ENCODE measurements around the gene TTC21B.

TTC21B gene

DNA sequence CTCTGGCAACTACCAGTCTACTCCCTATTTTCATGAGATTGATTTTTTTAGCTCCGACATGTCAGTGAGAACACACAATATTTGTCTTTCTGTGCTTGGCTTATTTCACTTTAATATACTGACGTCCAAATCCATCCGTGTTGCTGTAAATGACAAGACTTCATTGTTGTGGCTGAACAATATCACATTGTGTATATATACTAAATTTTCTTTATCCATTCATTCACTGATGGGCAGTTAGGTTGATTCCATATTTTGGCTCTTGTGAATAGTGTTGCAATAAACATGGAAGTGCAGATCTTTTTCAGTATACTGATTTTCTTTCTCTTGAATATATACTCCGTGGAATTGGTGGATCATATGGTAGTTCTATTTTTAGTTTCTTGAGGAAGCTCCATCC lies 5.8 kb upstream of the TTC21B start:
- Histone ChIP-seq H3K4me3 (ENCODE audit: low read depth in 1 of 2, low read length in 2 of 2) (no peak overlapping the region), H3K27me3 (ENCODE audit: control insufficient read depth in 1 of 2, insufficient read depth in 2 of 2, low read length in 2 of 2) (no peaks in the 10 kb centered on the region), H3K9me3 (ENCODE audit: control insufficient read depth in 1 of 2, low read length in 2 of 2) (no peaks in the 10 kb centered on the region), H3K9ac (ENCODE audit: low read depth in 1 of 2, low read length in 2 of 2) (no peak overlapping the region), H3K4me1 (ENCODE audit: control insufficient read depth in 1 of 2, insufficient read depth in 2 of 2, low read length in 2 of 2) (peaks cover 5 to 7% of the 10 kb centered on the region in 2 donors), H3K27ac (ENCODE audit: low read depth, low read length) (no peak overlapping the region), H3K36me3 (ENCODE audit: control insufficient read depth in 1 of 2, insufficient read depth in 2 of 2, low read length in 2 of 2) (no peaks in the 10 kb centered on the region)

- H3K27ac ChIP-seq (ENCODE audit: low read depth, low read length) = no peak overlapping the region
- no peaks in the 10 kb centered on the region for H3K9me3 ChIP-seq (ENCODE audit: control insufficient read depth in 1 of 2, low read length in 2 of 2)
- H3K4me1 ChIP-seq (ENCODE audit: control insufficient read depth in 1 of 2, insufficient read depth in 2 of 2, low read length in 2 of 2) = peaks cover 7 to 10% of the 10 kb centered on the region in 2 donors
- no peaks in the 10 kb centered on the region for H3K36me3 ChIP-seq (ENCODE audit: control insufficient read depth in 1 of 2, insufficient read depth in 2 of 2, low read length in 2 of 2)
- no peak overlapping the region for H3K4me3 ChIP-seq (ENCODE audit: low read depth in 1 of 2, low read length in 2 of 2)
- no peaks in the 10 kb centered on the region for H3K27me3 ChIP-seq (ENCODE audit: control insufficient read depth in 1 of 2, insufficient read depth in 2 of 2, low read length in 2 of 2)
- H3K9ac ChIP-seq (ENCODE audit: low read depth in 1 of 2, low read length in 2 of 2) = no peak overlapping the region
Measured at GRCh38 chr2:165958313-165958960, 4.9 kb upstream of the TTC21B start.

GRCh38 chr2:165957030-165957675 lies 3.6 kb upstream of the TTC21B start:
- Histone ChIP-seq H3K9me3 (ENCODE audit: control insufficient read depth in 1 of 2, low read length in 2 of 2) (no peaks in the 10 kb centered on the region), H3K4me3 (ENCODE audit: low read depth in 1 of 2, low read length in 2 of 2) (no peak overlapping the region), H3K27me3 (ENCODE audit: control insufficient read depth in 1 of 2, insufficient read depth in 2 of 2, low read length in 2 of 2) (no peaks in the 10 kb centered on the region), H3K4me1 (ENCODE audit: control insufficient read depth in 1 of 2, insufficient read depth in 2 of 2, low read length in 2 of 2) (peaks cover 7 to 16% of the 10 kb centered on the region in 2 donors), H3K9ac (ENCODE audit: low read depth in 1 of 2, low read length in 2 of 2) (no peak overlapping the region), H3K27ac (ENCODE audit: low read depth, low read length) (no peak overlapping the region), H3K36me3 (ENCODE audit: control insufficient read depth in 1 of 2, insufficient read depth in 2 of 2, low read length in 2 of 2) (no peaks in the 10 kb centered on the region)

GRCh38 chr2:165953306-165953654 lies 296 bp downstream of the TTC21B start:
- Histone ChIP-seq H3K4me1 (ENCODE audit: control insufficient read depth in 1 of 2, insufficient read depth in 2 of 2, low read length in 2 of 2) (peaks cover 7 to 16% of the 10 kb centered on the region in 2 donors), H3K36me3 (ENCODE audit: control insufficient read depth in 1 of 2, insufficient read depth in 2 of 2, low read length in 2 of 2) (no peaks in the 10 kb centered on the region), H3K4me3 (ENCODE audit: low read depth in 1 of 2, low read length in 2 of 2) (peak overlapping the region; percentile 70 to 80), H3K9ac (ENCODE audit: low read depth in 1 of 2, low read length in 2 of 2) (peak overlapping the region; percentile 65 to 82), H3K9me3 (ENCODE audit: control insufficient read depth in 1 of 2, low read length in 2 of 2) (no peaks in the 10 kb centered on the region), H3K27ac (ENCODE audit: low read depth, low read length) (peak overlapping the region; percentile 58), H3K27me3 (ENCODE audit: control insufficient read depth in 1 of 2, insufficient read depth in 2 of 2, low read length in 2 of 2) (no peaks in the 10 kb centered on the region)

GRCh38 chr2:165952741-165953211 lies 800 bp downstream of the TTC21B start:
- H3K9me3 ChIP-seq (ENCODE audit: control insufficient read depth in 1 of 2, low read length in 2 of 2) = no peaks in the 10 kb centered on the region
- no peaks in the 10 kb centered on the region for H3K27me3 ChIP-seq (ENCODE audit: control insufficient read depth in 1 of 2, insufficient read depth in 2 of 2, low read length in 2 of 2)
- no peaks in the 10 kb centered on the region for H3K36me3 ChIP-seq (ENCODE audit: control insufficient read depth in 1 of 2, insufficient read depth in 2 of 2, low read length in 2 of 2)
- H3K27ac ChIP-seq (ENCODE audit: low read depth, low read length) = no peak overlapping the region
- peak overlapping the region; percentile 70 to 80 for H3K4me3 ChIP-seq (ENCODE audit: low read depth in 1 of 2, low read length in 2 of 2)
- peaks cover 7 to 16% of the 10 kb centered on the region in 2 donors for H3K4me1 ChIP-seq (ENCODE audit: control insufficient read depth in 1 of 2, insufficient read depth in 2 of 2, low read length in 2 of 2)
- peak overlapping the region; percentile 65 to 82 for H3K9ac ChIP-seq (ENCODE audit: low read depth in 1 of 2, low read length in 2 of 2)

DNA sequence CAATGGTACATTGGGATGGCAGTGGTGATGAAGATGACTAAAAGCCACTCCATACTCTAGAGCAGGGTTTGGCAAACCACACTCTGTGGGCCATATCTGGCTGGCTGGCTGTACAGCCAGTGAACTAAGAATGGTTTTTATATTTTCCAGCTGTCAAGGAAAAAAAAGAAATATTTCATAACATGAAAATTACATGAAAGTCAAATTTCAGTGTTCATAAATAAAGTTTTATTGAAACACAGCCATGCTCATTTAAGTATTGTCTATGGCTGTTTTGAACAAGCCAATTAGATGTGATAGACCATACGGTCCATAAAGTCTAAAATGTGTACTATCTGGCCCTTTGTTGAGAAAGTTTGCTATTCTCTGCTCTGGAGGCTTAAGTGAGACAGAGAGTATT lies 1.5 kb downstream of the TTC21B start:
- Histone ChIP-seq H3K9ac (ENCODE audit: low read depth in 1 of 2, low read length in 2 of 2) (no peak overlapping the region), H3K27ac (ENCODE audit: low read depth, low read length) (no peak overlapping the region), H3K4me3 (ENCODE audit: low read depth in 1 of 2, low read length in 2 of 2) (peak overlapping the region in 1 of 2 donors; percentile 70), H3K27me3 (ENCODE audit: control insufficient read depth in 1 of 2, insufficient read depth in 2 of 2, low read length in 2 of 2) (no peaks in the 10 kb centered on the region), H3K9me3 (ENCODE audit: control insufficient read depth in 1 of 2, low read length in 2 of 2) (no peaks in the 10 kb centered on the region), H3K4me1 (ENCODE audit: control insufficient read depth in 1 of 2, insufficient read depth in 2 of 2, low read length in 2 of 2) (peaks cover 7 to 16% of the 10 kb centered on the region in 2 donors), H3K36me3 (ENCODE audit: control insufficient read depth in 1 of 2, insufficient read depth in 2 of 2, low read length in 2 of 2) (no peaks in the 10 kb centered on the region)

DNA sequence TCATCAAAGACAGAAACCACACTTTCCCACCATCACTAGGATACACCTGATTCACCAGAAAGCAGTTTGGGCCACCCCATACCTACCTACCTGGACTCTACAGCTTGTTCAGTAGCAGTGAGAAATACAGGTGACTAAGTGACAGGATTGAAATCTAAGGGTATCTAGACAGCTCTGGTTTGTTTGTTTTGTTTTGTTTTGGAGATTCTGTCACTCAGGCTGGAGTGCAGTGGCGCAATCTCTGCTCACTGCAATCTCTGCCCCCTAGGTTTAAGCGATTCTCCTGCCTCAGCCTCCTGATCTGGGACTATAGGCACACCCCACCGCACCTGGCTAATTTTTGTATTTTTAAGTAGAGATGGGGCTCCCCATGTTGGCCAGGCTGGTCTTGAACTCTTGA lies 3.1 kb downstream of the TTC21B start:
- peaks cover 7 to 16% of the 10 kb centered on the region in 2 donors for H3K4me1 ChIP-seq (ENCODE audit: control insufficient read depth in 1 of 2, insufficient read depth in 2 of 2, low read length in 2 of 2)
- no peak overlapping the region for H3K4me3 ChIP-seq (ENCODE audit: low read depth in 1 of 2, low read length in 2 of 2)
- no peaks in the 10 kb centered on the region for H3K9me3 ChIP-seq (ENCODE audit: control insufficient read depth in 1 of 2, low read length in 2 of 2)
- H3K36me3 ChIP-seq (ENCODE audit: control insufficient read depth in 1 of 2, insufficient read depth in 2 of 2, low read length in 2 of 2) = no peaks in the 10 kb centered on the region
- H3K27me3 ChIP-seq (ENCODE audit: control insufficient read depth in 1 of 2, insufficient read depth in 2 of 2, low read length in 2 of 2) = no peaks in the 10 kb centered on the region
- H3K9ac ChIP-seq (ENCODE audit: low read depth in 1 of 2, low read length in 2 of 2) = no peak overlapping the region
- H3K27ac ChIP-seq (ENCODE audit: low read depth, low read length) = no peak overlapping the region

DNA sequence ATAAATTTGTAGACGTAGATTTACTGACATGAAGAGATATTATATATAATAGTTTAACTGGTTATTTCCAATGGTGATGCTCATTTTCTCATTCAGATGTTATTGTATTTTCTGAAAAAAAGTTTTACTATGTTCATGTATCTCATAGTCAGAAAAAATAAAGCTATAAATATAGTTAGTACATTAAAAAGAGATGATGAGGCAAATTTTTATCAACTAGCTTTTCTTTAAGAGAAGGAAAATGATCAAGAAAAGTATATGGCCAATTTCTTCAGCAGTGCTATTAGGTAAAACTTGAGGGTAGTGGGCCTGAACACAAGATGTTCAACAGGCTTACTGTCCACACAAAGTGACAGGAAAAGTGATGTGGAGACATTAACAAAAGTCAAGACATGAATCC lies 11.7 kb downstream of the TTC21B start:
- no peak overlapping the region for H3K9ac ChIP-seq (ENCODE audit: low read depth in 1 of 2, low read length in 2 of 2)
- H3K27ac ChIP-seq (ENCODE audit: low read depth, low read length) = no peak overlapping the region
- no peaks in the 10 kb centered on the region for H3K27me3 ChIP-seq (ENCODE audit: control insufficient read depth in 1 of 2, insufficient read depth in 2 of 2, low read length in 2 of 2)
- H3K9me3 ChIP-seq (ENCODE audit: control insufficient read depth in 1 of 2, low read length in 2 of 2) = no peaks in the 10 kb centered on the region
- no peaks in the 10 kb centered on the region for H3K4me1 ChIP-seq (ENCODE audit: control insufficient read depth in 1 of 2, insufficient read depth in 2 of 2, low read length in 2 of 2)
- H3K4me3 ChIP-seq (ENCODE audit: low read depth in 1 of 2, low read length in 2 of 2) = no peak overlapping the region
- H3K36me3 ChIP-seq (ENCODE audit: control insufficient read depth in 1 of 2, insufficient read depth in 2 of 2, low read length in 2 of 2) = peaks cover 15 to 29% of the 10 kb centered on the region in 2 donors

DNA sequence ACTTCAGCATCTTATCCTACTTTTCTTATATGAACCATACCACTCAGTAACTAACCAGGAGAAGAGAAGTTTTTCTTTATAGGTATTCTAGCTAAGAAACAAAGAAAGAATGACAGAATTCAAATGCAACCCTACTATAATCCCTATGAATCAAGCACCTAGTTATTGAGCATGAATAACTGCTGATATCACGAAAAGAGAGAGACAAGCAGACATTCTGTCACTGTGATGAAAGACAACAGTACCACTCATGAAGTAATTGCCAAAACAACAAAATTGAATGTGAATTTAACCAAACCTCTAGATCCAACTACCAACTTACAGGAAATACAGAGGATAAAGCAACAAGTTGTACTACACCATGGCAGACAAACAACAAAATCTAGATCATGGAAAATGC lies 15.3 kb downstream of the TTC21B start:
- no peaks in the 10 kb centered on the region for H3K4me1 ChIP-seq (ENCODE audit: control insufficient read depth in 1 of 2, insufficient read depth in 2 of 2, low read length in 2 of 2)
- H3K27ac ChIP-seq (ENCODE audit: low read depth, low read length) = no peak overlapping the region
- peaks cover 12 to 29% of the 10 kb centered on the region in 2 donors for H3K36me3 ChIP-seq (ENCODE audit: control insufficient read depth in 1 of 2, insufficient read depth in 2 of 2, low read length in 2 of 2)
- no peak overlapping the region for H3K9ac ChIP-seq (ENCODE audit: low read depth in 1 of 2, low read length in 2 of 2)
- no peak overlapping the region for H3K4me3 ChIP-seq (ENCODE audit: low read depth in 1 of 2, low read length in 2 of 2)
- H3K9me3 ChIP-seq (ENCODE audit: control insufficient read depth in 1 of 2, low read length in 2 of 2) = no peaks in the 10 kb centered on the region
- no peaks in the 10 kb centered on the region for H3K27me3 ChIP-seq (ENCODE audit: control insufficient read depth in 1 of 2, insufficient read depth in 2 of 2, low read length in 2 of 2)

GRCh38 chr2:165933211-165933910 lies 20.2 kb downstream of the TTC21B start:
- Histone ChIP-seq H3K36me3 (ENCODE audit: control insufficient read depth in 1 of 2, insufficient read depth in 2 of 2, low read length in 2 of 2) (peaks cover 9 to 37% of the 10 kb centered on the region in 2 donors), H3K9ac (ENCODE audit: low read depth in 1 of 2, low read length in 2 of 2) (no peak overlapping the region), H3K27ac (ENCODE audit: low read depth, low read length) (no peak overlapping the region)

More at GRCh38 chr2:165933211-165933910, 20.2 kb downstream of the TTC21B start:
- H3K27me3 ChIP-seq (ENCODE audit: control insufficient read depth in 1 of 2, insufficient read depth in 2 of 2, low read length in 2 of 2) = no peaks in the 10 kb centered on the region
- H3K4me3 ChIP-seq (ENCODE audit: low read depth in 1 of 2, low read length in 2 of 2) = no peak overlapping the region
- no peaks in the 10 kb centered on the region for H3K4me1 ChIP-seq (ENCODE audit: control insufficient read depth in 1 of 2, insufficient read depth in 2 of 2, low read length in 2 of 2)
- H3K9me3 ChIP-seq (ENCODE audit: control insufficient read depth in 1 of 2, low read length in 2 of 2) = no peaks in the 10 kb centered on the region
